Mucosa of descending colon (tissue), 3 donors: ENCODE results near the gene SBSN. TPM values are rescaled to one million over a fixed set of nuclear protein-coding genes. Genes with fewer than 3 reads are reported as not detected.

Experiments
- ATAC-seq: fragments of 200-7000 bp; cut with Tn5 transposase; one replicate; pipeline ENCODE4 v1.9.1; 2020; ENCODE audit warnings: mild to moderate bottlenecking, moderate library complexity
- DNase-seq, 3 donors: peaks; one replicate each; pipeline ENCODE4 v3.0.0-alpha.2; 2020
- H3K36me3 ChIP-seq: fragments of 200-600 bp; one replicate; pipeline ENCODE4 v1.8.0; 2021; ENCODE audit warnings: low read depth, mild to moderate bottlenecking
- H3K4me1 ChIP-seq: fragments of 200-600 bp; one replicate; pipeline ENCODE4 v1.8.0; 2021; ENCODE audit warnings: low read depth, mild to moderate bottlenecking
- H3K4me3 ChIP-seq: fragments of 200-600 bp; one replicate; pipeline ENCODE4 v1.8.0; 2021; ENCODE audit warnings: mild to moderate bottlenecking
- H3K9me3 ChIP-seq: fragments of 200-600 bp; one replicate; pipeline ENCODE4 v1.8.0; 2021; ENCODE audit warnings: mild to moderate bottlenecking
- CTCF ChIP-seq: fragments of 200-600 bp; IDR thresholded peaks from one replicate; pipeline ENCODE4 v1.8.0; 2022; ENCODE audit warnings: antibody characterized with exemption, mild to moderate bottlenecking
- intact Hi-C, 2 donors: fragments of 100-400 bp; cut with DNase I in 1 of 2; cut with micrococcal nuclease in 1 of 2; formaldehyde crosslinking; loops; one replicate each; pipeline versions ENCODE4 v1.11.0 to v1.11.1; 2022; cut with DNase I, micrococcal nuclease
- total RNA-seq, 3 donors: library from RNA; stranded (reverse); fragmentation: NEBNext Ultra II Directional in 2 of 3; extraction: Animal tissue kit (Norgen Biotek cat#: 25700) in 2 of 3; gene quantifications; one replicate each; pipeline versions ENCODE4 v1.2.1 to v1.2.4, GENCODE V29; 2021 to 2023
- donor health status: DM: no; HTN: no; CAD: no; lungs with moderate emphysema.
- donor health status: DM: no; HTN: no; CAD: no.
- donor health status: DM: no; HTN: yes; CAD: no.

Gene SBSN
- total RNA-seq, 3 donors from 2014 or later: not detected

GRCh38 chr19:35552534-35553384 is 24.6 kb upstream of the SBSN start:
- no peaks in the 10 kb centered on the region for H3K4me1 ChIP-seq
- no peak overlapping the region for H3K4me3 ChIP-seq
- DNase-seq (peak in 1 of 3 donors; percentile 15), ATAC-seq (no peak)
- H3K9me3 ChIP-seq: no peaks in the 10 kb centered on the region
- H3K36me3 ChIP-seq: no peaks in the 10 kb centered on the region
- intact Hi-C loops: no loop called here
- no peak for TF ChIP-seq CTCF

- no peak for TF ChIP-seq CTCF
- no peaks in the 10 kb centered on the region for H3K9me3 ChIP-seq
- DNase-seq (peak in 1 of 3 donors; percentile 13), ATAC-seq (no peak)
- no peaks in the 10 kb centered on the region for H3K36me3 ChIP-seq
- H3K4me3 ChIP-seq: no peak overlapping the region
- peaks cover 8% of the 10 kb centered on the region for H3K4me1 ChIP-seq
- intact Hi-C loops: no loop called here
Observed at GRCh38 chr19:35551091-35551810, 23.1 kb upstream of the SBSN start.

- TF ChIP-seq CTCF: no peak
- Histone ChIP-seq H3K9me3 (no peaks in the 10 kb centered on the region), H3K4me1 (peaks cover 10% of the 10 kb centered on the region), H3K4me3 (no peak overlapping the region), H3K36me3 (no peaks in the 10 kb centered on the region)
- ATAC-seq (no peak), DNase-seq (no peak)
- intact Hi-C loops: no loop called here
Observed at GRCh38 chr19:35549879-35550523, 21.9 kb upstream of the SBSN start.

GRCh38 chr19:35549174-35549788 is 21.2 kb upstream of the SBSN start:
- Histone ChIP-seq H3K4me3 (no peak overlapping the region), H3K4me1 (peaks cover 10% of the 10 kb centered on the region), H3K9me3 (no peaks in the 10 kb centered on the region), H3K36me3 (no peaks in the 10 kb centered on the region)
- ATAC-seq (peak; percentile 47), DNase-seq (peak in 1 of 3 donors; percentile 51)
- TF ChIP-seq CTCF: peak; percentile 52
- intact Hi-C loops: no loop called here

GRCh38 chr19:35546532-35546931 is 18.4 kb upstream of the SBSN start:
- no peak for TF ChIP-seq CTCF
- Histone ChIP-seq H3K4me1 (peaks cover 10% of the 10 kb centered on the region), H3K9me3 (no peaks in the 10 kb centered on the region), H3K4me3 (no peak overlapping the region), H3K36me3 (no peaks in the 10 kb centered on the region)
- intact Hi-C loops: no loop called here
- DNase-seq (no peak), ATAC-seq (no peak)
